GM12878 (cell line): ENCODE data around the gene TPPP. TPM values are rescaled to one million over a fixed set of nuclear protein-coding genes. Genes with fewer than 3 reads are reported as not detected.

Experiments
- polyA plus RNA-seq, 11 experiments: library from polyadenylated mRNA; depleted of rRNA in 4 of 11; unstranded in 6 of 11; stranded (reverse) in 5 of 11; fragments of >200 nt; fragmentation: Nextera tagmentation in 4 of 11; fragmentation: Illumina TruSeq in 1 of 11; extraction: Ambion mirVana in 4 of 11; extraction: Trizol in 1 of 11; gene quantifications; 1 replicate in 1 of 11; 2 replicates in 10 of 11; pipeline versions ENCODE4 v1.2.1 to v1.2.3, GENCODE V29; 2011 to 2016; ENCODE audit warnings: inconsistent platforms in 2 of 11, missing spikeins in 2 of 11, low read depth in 1 of 11
- total RNA-seq, 4 experiments: library from RNA; depleted of rRNA in 3 of 4; stranded (reverse); fragments of >200 nt in 3 of 4; fragmentation: Illumina TruSeq in 1 of 4; extraction: Trizol in 1 of 4; gene quantifications; 2 replicates each; pipeline versions ENCODE4 v1.2.1 to v1.2.3, GENCODE V29; 2013 to 2021

Gene TPPP
- total and polyA plus RNA-seq, 10 of the 15 experiments (the other 5 are each of a cell fraction or from before 2014, with no cell fraction given) = under 0.01 to 0.24 (median 0.04) TPM; not detected in 4

Other genes with a start within 250 kb of the TPPP start
- 2.8 and 3.2 TPM in 2 replicates for gene SLC9A3, start 168.9 kb downstream of the TPPP start, total RNA-seq (2014; rRNA removed)
- gene SLC9A3, start 168.9 kb downstream of the TPPP start, total RNA-seq (2014; rRNA removed; fragmentation: Illumina TruSeq; extraction: Trizol) = 0.89 and 1.1 TPM in 2 replicates
- gene SLC9A3, start 168.9 kb downstream of the TPPP start, total RNA-seq (2021) = 2.3 and 2.5 TPM in 2 replicates
- 1.1 and 1.6 TPM in 2 replicates for gene SLC9A3, start 168.9 kb downstream of the TPPP start, polyA plus RNA-seq (2011; rRNA removed)
- gene SLC9A3, start 168.9 kb downstream of the TPPP start, polyA plus RNA-seq (2014; fragmentation: Illumina TruSeq; extraction: Trizol) = 1.5 and 1.7 TPM in 2 replicates
- under 1 TPM in 1 of 2 experiments, not detected in 1; 0.04 TPM for gene SLC9A3, start 168.9 kb downstream of the TPPP start, polyA plus RNA-seq (2014; fragmentation: Nextera tagmentation; extraction: Ambion mirVana)
- 4.7 and 5.2 TPM in 2 replicates for gene SLC9A3, start 168.9 kb downstream of the TPPP start, polyA plus RNA-seq (2014; rRNA removed)
- 1 to 10 TPM; 2.9 to 3.1 TPM for gene SLC9A3, start 168.9 kb downstream of the TPPP start, polyA plus RNA-seq (2016; fragmentation: Nextera tagmentation; extraction: Ambion mirVana)
- 7.2 and 7.7 TPM in 2 replicates for gene CEP72, start 81.0 kb downstream of the TPPP start, total RNA-seq (2014; rRNA removed)
- gene CEP72, start 81.0 kb downstream of the TPPP start, total RNA-seq (2014; rRNA removed; fragmentation: Illumina TruSeq; extraction: Trizol) = 5.5 and 5.9 TPM in 2 replicates
- 13.5 and 13.7 TPM in 2 replicates for gene CEP72, start 81.0 kb downstream of the TPPP start, total RNA-seq (2021)
- gene CEP72, start 81.0 kb downstream of the TPPP start, polyA plus RNA-seq (2011; rRNA removed) = 6.8 and 9.7 TPM in 2 replicates
- 1.8 and 4.0 TPM in 2 replicates for gene CEP72, start 81.0 kb downstream of the TPPP start, polyA plus RNA-seq (2014; fragmentation: Illumina TruSeq; extraction: Trizol)
- under 1 TPM; 0.35 to 0.99 TPM for gene CEP72, start 81.0 kb downstream of the TPPP start, polyA plus RNA-seq (2014; fragmentation: Nextera tagmentation; extraction: Ambion mirVana)
- gene CEP72, start 81.0 kb downstream of the TPPP start, polyA plus RNA-seq (2014; rRNA removed) = 8.3 and 9.3 TPM in 2 replicates
- gene CEP72, start 81.0 kb downstream of the TPPP start, polyA plus RNA-seq (2016; fragmentation: Nextera tagmentation; extraction: Ambion mirVana) = 1 to 10 TPM; 8.9 to 9.9 TPM
- gene ZDHHC11B, start 91.4 kb upstream of the TPPP start, total RNA-seq (2014; rRNA removed) = not detected in 2 replicates
- not detected in 2 replicates for gene ZDHHC11B, start 91.4 kb upstream of the TPPP start, total RNA-seq (2014; rRNA removed; fragmentation: Illumina TruSeq; extraction: Trizol)
- 0.13 TPM in 1 of 2 replicates, not detected in the other for gene ZDHHC11B, start 91.4 kb upstream of the TPPP start, total RNA-seq (2021)
- gene ZDHHC11B, start 91.4 kb upstream of the TPPP start, polyA plus RNA-seq (2011; rRNA removed) = not detected in 2 replicates
- 0.01 TPM in 1 of 2 replicates, not detected in the other for gene ZDHHC11B, start 91.4 kb upstream of the TPPP start, polyA plus RNA-seq (2014; fragmentation: Illumina TruSeq; extraction: Trizol)
- under 1 TPM in 1 of 2 experiments, not detected in 1; 0.09 TPM for gene ZDHHC11B, start 91.4 kb upstream of the TPPP start, polyA plus RNA-seq (2014; fragmentation: Nextera tagmentation; extraction: Ambion mirVana)
- 0.10 TPM in 1 of 2 replicates, not detected in the other for gene ZDHHC11B, start 91.4 kb upstream of the TPPP start, polyA plus RNA-seq (2014; rRNA removed)
- gene ZDHHC11B, start 91.4 kb upstream of the TPPP start, polyA plus RNA-seq (2016; fragmentation: Nextera tagmentation; extraction: Ambion mirVana) = not detected
- gene ZDHHC11, start 157.6 kb upstream of the TPPP start, total RNA-seq (2014; rRNA removed) = 0.11 and 0.60 TPM in 2 replicates
- gene ZDHHC11, start 157.6 kb upstream of the TPPP start, total RNA-seq (2014; rRNA removed; fragmentation: Illumina TruSeq; extraction: Trizol) = 0.13 and 0.23 TPM in 2 replicates
- 0.61 and 1.4 TPM in 2 replicates for gene ZDHHC11, start 157.6 kb upstream of the TPPP start, total RNA-seq (2021)
- gene ZDHHC11, start 157.6 kb upstream of the TPPP start, polyA plus RNA-seq (2011; rRNA removed) = 0.14 and 0.35 TPM in 2 replicates
- gene ZDHHC11, start 157.6 kb upstream of the TPPP start, polyA plus RNA-seq (2014; fragmentation: Illumina TruSeq; extraction: Trizol) = 0.13 and 1.3 TPM in 2 replicates
- gene ZDHHC11, start 157.6 kb upstream of the TPPP start, polyA plus RNA-seq (2014; fragmentation: Nextera tagmentation; extraction: Ambion mirVana) = under 1 TPM; 0.04 to 0.19 TPM
- gene ZDHHC11, start 157.6 kb upstream of the TPPP start, polyA plus RNA-seq (2014; rRNA removed) = 0.32 and 0.55 TPM in 2 replicates
- gene ZDHHC11, start 157.6 kb upstream of the TPPP start, polyA plus RNA-seq (2016; fragmentation: Nextera tagmentation; extraction: Ambion mirVana) = under 1 TPM; 0.28 to 0.43 TPM
- gene BRD9, start 199.4 kb upstream of the TPPP start, total RNA-seq (2014; rRNA removed) = 41.5 and 41.9 TPM in 2 replicates
- gene BRD9, start 199.4 kb upstream of the TPPP start, total RNA-seq (2014; rRNA removed; fragmentation: Illumina TruSeq; extraction: Trizol) = 27.8 and 28.9 TPM in 2 replicates
- 44.5 and 48.6 TPM in 2 replicates for gene BRD9, start 199.4 kb upstream of the TPPP start, total RNA-seq (2021)
- gene BRD9, start 199.4 kb upstream of the TPPP start, polyA plus RNA-seq (2011; rRNA removed) = 9.6 and 13.1 TPM in 2 replicates
- 35.9 and 37.5 TPM in 2 replicates for gene BRD9, start 199.4 kb upstream of the TPPP start, polyA plus RNA-seq (2014; fragmentation: Illumina TruSeq; extraction: Trizol)
- 1 to 10 TPM; 2.0 to 4.7 TPM for gene BRD9, start 199.4 kb upstream of the TPPP start, polyA plus RNA-seq (2014; fragmentation: Nextera tagmentation; extraction: Ambion mirVana)
- gene BRD9, start 199.4 kb upstream of the TPPP start, polyA plus RNA-seq (2014; rRNA removed) = 40.7 and 46.2 TPM in 2 replicates
- gene BRD9, start 199.4 kb upstream of the TPPP start, polyA plus RNA-seq (2016; fragmentation: Nextera tagmentation; extraction: Ambion mirVana) = 10 to 100 TPM; 29.1 to 35.7 TPM
- 32.9 and 33.0 TPM in 2 replicates for gene TRIP13, start 199.5 kb upstream of the TPPP start, total RNA-seq (2014; rRNA removed)
- gene TRIP13, start 199.5 kb upstream of the TPPP start, total RNA-seq (2014; rRNA removed; fragmentation: Illumina TruSeq; extraction: Trizol) = 23.9 and 25.0 TPM in 2 replicates
- 21.9 and 27.9 TPM in 2 replicates for gene TRIP13, start 199.5 kb upstream of the TPPP start, total RNA-seq (2021)
- 37.6 and 40.8 TPM in 2 replicates for gene TRIP13, start 199.5 kb upstream of the TPPP start, polyA plus RNA-seq (2011; rRNA removed)
- gene TRIP13, start 199.5 kb upstream of the TPPP start, polyA plus RNA-seq (2014; fragmentation: Illumina TruSeq; extraction: Trizol) = 31.6 and 32.5 TPM in 2 replicates
- gene TRIP13, start 199.5 kb upstream of the TPPP start, polyA plus RNA-seq (2014; fragmentation: Nextera tagmentation; extraction: Ambion mirVana) = 10 to 100 TPM; 15.1 to 20.5 TPM
- gene TRIP13, start 199.5 kb upstream of the TPPP start, polyA plus RNA-seq (2014; rRNA removed) = 32.7 and 36.4 TPM in 2 replicates
- gene TRIP13, start 199.5 kb upstream of the TPPP start, polyA plus RNA-seq (2016; fragmentation: Nextera tagmentation; extraction: Ambion mirVana) = 10 to 100 TPM; 62.3 to 64.9 TPM